ENCODE results near the gene AJAP1. TPM values are rescaled to one million over a fixed set of nuclear protein-coding genes. Genes with fewer than 3 reads are reported as not detected.

Gene AJAP1
- total RNA-seq, 6 experiments from 2014 or later, result not detected

GRCh38 chr1:4802024-4802423 is 147.6 kb downstream of the AJAP1 start:
- Mint-ChIP-seq H3K4me3 (no peak overlapping the region), H3K27me3 (ENCODE audit: insufficient read depth) (no peaks in the 10 kb centered on the region; the same call in 1 of the 2 replicates), H3K9me3 (peaks cover 85% of the 10 kb centered on the region), H3K27ac (no peak overlapping the region), H3K4me1 (ENCODE audit: low read depth) (no peaks in the 10 kb centered on the region), H3K36me3 (ENCODE audit: low read depth) (no peaks in the 10 kb centered on the region)
- no peak for TF ChIP-seq CTCF (IDR thresholded peaks at IDR 0.05)
- no peak for DNase-seq

- no peaks in the 10 kb centered on the region for H3K4me1 Mint-ChIP-seq (ENCODE audit: low read depth)
- no peaks in the 10 kb centered on the region for H3K27me3 Mint-ChIP-seq (ENCODE audit: insufficient read depth)
- no peak overlapping the region for H3K27ac Mint-ChIP-seq
- H3K36me3 Mint-ChIP-seq (ENCODE audit: low read depth), result no peaks in the 10 kb centered on the region
- DNase-seq, result no peak
- TF ChIP-seq CTCF (IDR thresholded peaks at IDR 0.05), result no peak
- no peak overlapping the region for H3K4me3 Mint-ChIP-seq
- peaks cover 83% of the 10 kb centered on the region for H3K9me3 Mint-ChIP-seq
Measured at GRCh38 chr1:4803335-4803734, 148.9 kb downstream of the AJAP1 start.

GRCh38 chr1:4805987-4806386 is 151.6 kb downstream of the AJAP1 start:
- no peaks in the 10 kb centered on the region for H3K36me3 Mint-ChIP-seq (ENCODE audit: low read depth)

GRCh38 chr1:4820543-4820942 is 166.1 kb downstream of the AJAP1 start:
- Mint-ChIP-seq H3K4me3 (no peak overlapping the region), H3K27ac (no peak overlapping the region), H3K4me1 (ENCODE audit: low read depth) (no peaks in the 10 kb centered on the region), H3K36me3 (ENCODE audit: low read depth) (no peaks in the 10 kb centered on the region), H3K27me3 (ENCODE audit: insufficient read depth) (no peaks in the 10 kb centered on the region; the same call in 1 of the 2 replicates), H3K9me3 (peaks cover 65% of the 10 kb centered on the region)
- DNase-seq, result no peak
- no peak for TF ChIP-seq CTCF (IDR thresholded peaks at IDR 0.05)

More at GRCh38 chr1:4805987-4806386, 151.6 kb downstream of the AJAP1 start:
- Mint-ChIP-seq H3K4me1 (ENCODE audit: low read depth) (no peaks in the 10 kb centered on the region), H3K27ac (no peak overlapping the region), H3K4me3 (no peak overlapping the region), H3K27me3 (ENCODE audit: insufficient read depth) (no peaks in the 10 kb centered on the region), H3K9me3 (peaks cover 79% of the 10 kb centered on the region)
- DNase-seq, result no peak
- TF ChIP-seq CTCF (IDR thresholded peaks at IDR 0.05), result no peak

GRCh38 chr1:4825800-4826450 is 171.5 kb downstream of the AJAP1 start:
- Mint-ChIP-seq H3K27ac (no peak overlapping the region), H3K36me3 (ENCODE audit: low read depth) (peaks cover 6% of the 10 kb centered on the region), H3K4me1 (ENCODE audit: low read depth) (no peaks in the 10 kb centered on the region), H3K4me3 (no peak overlapping the region), H3K27me3 (ENCODE audit: insufficient read depth) (no peaks in the 10 kb centered on the region; the same call in none of the 2 replicates), H3K9me3 (peaks cover 70% of the 10 kb centered on the region)
- DNase-seq, result no peak
- no peak for TF ChIP-seq CTCF (IDR thresholded peaks at IDR 0.05)
